Coronary artery (tissue), 2 donors: ENCODE data around the gene RPS14.

Source experiments
- DNase-seq: peaks from one replicate; pipeline ENCODE4 v3.0.0-alpha.2; 2017; ENCODE audit warnings: low spot score
- H3K27ac ChIP-seq, 2 donors: fragments of 200-600 bp; sonication (generic); one replicate each; pipeline ENCODE4 v1.5.1; 2016 to 2019
- H3K4me3 ChIP-seq: fragments of 200-600 bp; sonication (generic); 2 replicates; pipeline ENCODE4 v1.5.1; 2016; ENCODE audit warnings: mild to moderate bottlenecking, moderate library complexity
- TF ChIP-seq, protein P1 (sequence below): fragments of 200-600 bp; sonication (generic); IDR thresholded peaks from one replicate; pipeline ENCODE4 v1.5.1; 2019; ENCODE audit warnings: antibody characterized with exemption

The RPS14 gene

DNA sequence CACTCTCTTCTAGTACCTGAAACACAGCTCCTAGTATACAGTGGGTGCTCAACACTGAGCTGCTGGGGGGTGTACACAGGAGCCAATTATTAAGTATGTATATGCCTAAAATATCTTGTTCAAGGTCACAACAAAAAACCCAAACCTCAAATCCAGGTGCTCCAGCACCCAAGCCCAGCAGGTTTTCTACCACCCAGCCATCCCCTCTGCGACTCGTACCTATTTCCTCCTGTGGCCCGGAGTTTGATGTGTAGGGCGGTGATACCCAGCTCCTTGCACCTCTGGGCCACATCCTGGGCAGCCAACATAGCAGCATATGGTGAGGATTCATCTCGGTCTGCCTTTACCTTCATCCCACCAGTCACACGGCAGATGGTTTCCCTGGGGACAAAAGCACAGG, 3.0 kb downstream of the RPS14 start:
- Histone ChIP-seq H3K4me3 (no peak overlapping the region), H3K27ac (no peak overlapping the region)
- DNase-seq: no peak
- TF ChIP-seq, protein P1, sequence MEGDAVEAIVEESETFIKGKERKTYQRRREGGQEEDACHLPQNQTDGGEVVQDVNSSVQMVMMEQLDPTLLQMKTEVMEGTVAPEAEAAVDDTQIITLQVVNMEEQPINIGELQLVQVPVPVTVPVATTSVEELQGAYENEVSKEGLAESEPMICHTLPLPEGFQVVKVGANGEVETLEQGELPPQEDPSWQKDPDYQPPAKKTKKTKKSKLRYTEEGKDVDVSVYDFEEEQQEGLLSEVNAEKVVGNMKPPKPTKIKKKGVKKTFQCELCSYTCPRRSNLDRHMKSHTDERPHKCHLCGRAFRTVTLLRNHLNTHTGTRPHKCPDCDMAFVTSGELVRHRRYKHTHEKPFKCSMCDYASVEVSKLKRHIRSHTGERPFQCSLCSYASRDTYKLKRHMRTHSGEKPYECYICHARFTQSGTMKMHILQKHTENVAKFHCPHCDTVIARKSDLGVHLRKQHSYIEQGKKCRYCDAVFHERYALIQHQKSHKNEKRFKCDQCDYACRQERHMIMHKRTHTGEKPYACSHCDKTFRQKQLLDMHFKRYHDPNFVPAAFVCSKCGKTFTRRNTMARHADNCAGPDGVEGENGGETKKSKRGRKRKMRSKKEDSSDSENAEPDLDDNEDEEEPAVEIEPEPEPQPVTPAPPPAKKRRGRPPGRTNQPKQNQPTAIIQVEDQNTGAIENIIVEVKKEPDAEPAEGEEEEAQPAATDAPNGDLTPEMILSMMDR: no peak

DNA sequence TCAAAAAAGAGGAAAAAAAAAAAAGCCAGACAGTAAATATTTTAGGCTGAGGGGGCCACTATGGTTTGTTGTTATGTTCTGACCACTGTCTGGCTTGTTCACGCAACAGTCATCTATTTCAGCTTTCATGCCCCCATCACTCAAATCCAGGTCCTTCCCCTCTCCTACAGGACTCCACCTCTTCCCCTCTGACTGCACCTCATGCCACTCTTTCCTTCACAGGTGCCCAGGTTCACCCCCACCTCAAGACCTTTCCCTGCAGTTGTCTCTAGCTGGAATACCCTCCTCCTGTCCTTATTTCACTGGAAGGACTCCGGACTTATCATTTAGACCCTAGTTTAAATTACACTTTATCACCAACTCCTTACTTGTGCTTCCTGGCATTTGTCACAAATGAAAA, 3.5 kb downstream of the RPS14 start:
- no peak for DNase-seq
- TF ChIP-seq, protein P1: no peak
- Histone ChIP-seq H3K4me3 (no peak overlapping the region), H3K27ac (no peak overlapping the region)

DNA sequence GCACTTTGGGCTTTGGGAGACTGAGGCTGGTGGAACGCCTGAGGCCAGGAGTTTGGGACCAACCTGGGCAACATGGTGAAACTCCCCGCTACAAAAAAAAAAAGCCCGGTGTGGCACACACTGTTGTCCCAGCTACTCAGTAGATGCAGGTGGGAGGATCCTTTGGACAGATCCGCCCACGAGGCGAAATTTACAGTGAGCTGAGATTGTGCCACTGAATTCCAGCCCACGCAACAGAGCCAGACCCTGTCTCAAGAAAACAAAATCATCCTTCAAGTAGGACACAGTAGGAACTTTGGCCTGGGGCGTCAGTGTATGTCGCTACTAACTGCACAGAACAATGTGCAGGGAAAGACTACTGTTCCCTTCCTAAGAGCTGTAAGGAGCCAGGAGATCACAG, 4.8 kb downstream of the RPS14 start:
- H3K27ac ChIP-seq: no peak overlapping the region
- TF ChIP-seq, protein P1: no peak
- no peak overlapping the region for H3K4me3 ChIP-seq
- no peak for DNase-seq

DNA sequence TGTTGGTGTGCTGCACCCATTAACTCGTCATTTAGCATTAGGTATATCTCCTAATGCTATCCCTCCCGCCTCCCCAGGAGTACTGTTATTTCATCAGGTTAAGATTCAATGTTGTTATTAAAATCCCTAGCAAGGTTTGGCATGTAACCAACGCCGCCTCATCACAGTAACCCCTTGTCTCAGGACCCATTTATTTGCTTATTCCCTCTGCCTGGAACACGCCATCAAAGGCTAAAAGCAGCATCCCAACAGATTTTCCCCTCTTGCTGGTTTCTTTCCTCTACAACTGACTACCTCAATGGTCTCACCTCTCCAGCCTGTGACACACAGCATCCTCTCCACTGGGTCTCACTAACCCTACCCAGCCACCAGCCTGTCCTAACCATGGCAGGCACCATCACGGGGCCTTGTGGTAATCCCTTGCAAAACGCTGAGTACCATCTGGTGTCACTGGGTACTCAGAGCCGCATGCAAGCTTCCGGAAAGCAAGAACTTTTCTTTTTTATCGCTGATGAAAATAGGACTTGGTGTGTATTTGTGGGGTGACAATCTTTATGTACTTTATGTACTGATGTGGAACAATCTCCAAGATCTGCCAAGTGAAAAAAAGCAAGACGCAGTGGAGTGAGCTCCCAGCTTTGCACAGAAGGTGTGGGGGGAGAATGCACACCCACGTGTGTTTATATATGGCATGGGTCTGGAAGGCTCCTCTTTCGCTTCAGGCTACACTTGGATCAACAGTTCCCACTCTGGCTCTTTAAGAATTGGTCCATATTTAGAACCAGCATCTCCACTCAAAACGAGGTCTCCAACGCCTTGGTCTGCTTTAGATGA, 6.1 kb downstream of the RPS14 start:
- no peak overlapping the region for H3K4me3 ChIP-seq
- H3K27ac ChIP-seq: no peak overlapping the region
- TF ChIP-seq, protein P1: no peak
- DNase-seq: no peak

DNA sequence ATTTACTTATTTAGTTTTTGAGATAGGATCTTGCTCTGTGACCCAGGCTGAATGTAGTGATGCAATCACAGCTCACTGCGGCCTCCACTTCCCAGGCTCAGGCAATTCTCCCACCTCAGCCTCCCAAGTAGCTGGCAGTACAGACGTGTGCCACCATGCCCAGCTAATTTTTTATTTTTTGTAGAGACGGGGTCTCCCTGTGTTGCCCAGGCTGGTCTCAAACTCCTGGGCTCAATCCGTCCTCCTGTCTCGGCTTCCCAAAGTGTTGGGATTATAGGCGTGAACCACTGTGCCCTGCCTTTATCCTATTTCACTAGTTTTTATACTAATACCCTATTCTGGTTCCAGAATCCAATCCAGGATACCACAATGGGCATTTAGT, 6.8 kb downstream of the RPS14 start:
- Histone ChIP-seq H3K4me3 (no peak overlapping the region), H3K27ac (no peak overlapping the region)
- no peak for DNase-seq
- TF ChIP-seq, protein P1: no peak

DNA sequence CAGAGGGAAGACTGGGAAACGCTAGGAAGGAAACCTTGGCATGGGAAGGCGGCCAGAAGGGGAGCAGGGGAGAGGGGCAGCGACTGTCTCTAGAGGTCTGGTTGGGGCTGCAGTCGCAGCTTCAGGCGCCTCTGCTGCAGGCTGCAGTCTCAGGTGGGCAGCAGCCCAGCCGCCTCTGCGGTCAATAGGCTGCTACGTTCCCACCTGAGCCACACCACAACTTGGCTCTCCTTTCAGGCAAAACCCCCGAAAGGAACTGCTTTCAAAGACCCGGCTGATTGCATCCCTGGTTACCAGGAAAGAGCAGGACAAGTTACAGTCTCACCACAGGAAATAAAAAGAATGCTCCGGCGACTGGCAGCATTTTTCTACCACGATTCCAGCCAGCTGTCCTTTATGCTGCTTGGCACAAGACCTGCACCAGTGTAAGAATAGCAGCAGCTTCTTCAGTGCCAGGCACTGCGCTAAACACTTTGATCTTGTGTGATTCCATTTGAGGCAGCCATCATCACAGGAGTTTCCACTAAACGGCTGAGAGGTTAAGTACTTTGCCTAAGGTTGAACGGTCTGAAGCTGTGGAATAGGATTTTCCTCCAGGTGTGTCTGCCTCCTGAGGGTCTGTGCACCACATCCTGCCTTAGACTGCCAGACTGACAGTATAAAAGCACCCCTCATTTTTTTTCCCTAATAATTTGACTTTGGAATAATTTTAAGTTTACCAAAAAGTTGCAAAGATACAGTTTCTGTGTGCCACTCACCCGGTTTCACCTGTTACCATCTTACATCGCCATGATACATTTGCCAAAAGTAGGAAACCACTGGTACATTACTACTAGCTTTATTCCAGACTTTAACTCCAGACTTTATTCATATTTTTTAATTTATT, 7.5 kb downstream of the RPS14 start:
- DNase-seq: no peak
- Histone ChIP-seq H3K4me3 (no peak overlapping the region), H3K27ac (no peak overlapping the region)
- TF ChIP-seq, protein P1: no peak
